Measurements from ENCODE around the gene SELENOO.
"Not testable (repeated sequence)": the region's sequence is repeated elsewhere in the genome, so short reads cannot be mapped to it uniquely, and the experiment has no call there.

Gene SELENOO

GRCh38 chr22:50201191-50202129, 649 bp downstream of the SELENOO start:
- TF ChIP-seq CTCF (IDR thresholded peaks at IDR 0.05; ENCODE audit: control insufficient read depth, insufficient read depth, low read depth, low read length, missing control alignments) = no peak
- DNase-seq (ENCODE audit: low read depth) = no peak
- peak overlapping the region; percentile 86 for H3K4me3 ChIP-seq (ENCODE audit: control insufficient read depth, low read depth, low read length)

GRCh38 chr22:50202130-50202666, 1.4 kb downstream of the SELENOO start:
- DNase-seq (ENCODE audit: low read depth) = no peak
- no peak for TF ChIP-seq CTCF (IDR thresholded peaks at IDR 0.05; ENCODE audit: control insufficient read depth, insufficient read depth, low read depth, low read length, missing control alignments)

GRCh38 chr22:50203288-50203687, 2.5 kb downstream of the SELENOO start:
- DNase-seq (ENCODE audit: low read depth) = no peak
- TF ChIP-seq CTCF (IDR thresholded peaks at IDR 0.05; ENCODE audit: control insufficient read depth, insufficient read depth, low read depth, low read length, missing control alignments) = no peak
- no peak overlapping the region for H3K4me3 ChIP-seq (ENCODE audit: control insufficient read depth, low read depth, low read length)

More at GRCh38 chr22:50202130-50202666, 1.4 kb downstream of the SELENOO start:
- H3K4me3 ChIP-seq (ENCODE audit: control insufficient read depth, low read depth, low read length) = peak overlapping the region; percentile 86

- no peak for DNase-seq (ENCODE audit: low read depth)
- TF ChIP-seq CTCF (IDR thresholded peaks at IDR 0.05; ENCODE audit: control insufficient read depth, insufficient read depth, low read depth, low read length, missing control alignments) = no peak
- H3K4me3 ChIP-seq (ENCODE audit: control insufficient read depth, low read depth, low read length) = no peak overlapping the region
Measured at GRCh38 chr22:50204571-50204970, 3.8 kb downstream of the SELENOO start.

- not testable (repeated sequence) for DNase-seq (ENCODE audit: low read depth); H3K4me3 ChIP-seq (ENCODE audit: control insufficient read depth, low read depth, low read length)
Measured at GRCh38 chr22:50204998-50205397, 4.2 kb downstream of the SELENOO start.

GRCh38 chr22:50205781-50206569, 5.2 kb downstream of the SELENOO start:
- no peak for DNase-seq (ENCODE audit: low read depth)
- TF ChIP-seq CTCF (IDR thresholded peaks at IDR 0.05; ENCODE audit: control insufficient read depth, insufficient read depth, low read depth, low read length, missing control alignments) = no peak
- no peak overlapping the region for H3K4me3 ChIP-seq (ENCODE audit: control insufficient read depth, low read depth, low read length)
